Endothelial cell (in vitro differentiated cells): ENCODE measurements around the gene MKNK1. TPM values are rescaled to one million over a fixed set of nuclear protein-coding genes. Genes with fewer than 3 reads are reported as not detected.

Experiments used
- DNase-seq: peaks from one replicate; pipeline ENCODE4 v3.0.0; 2021; ENCODE audit warnings: low spot score
- H3K27ac Mint-ChIP-seq: one replicate; pipeline ENCODE4 v1.8.0; 2021; ENCODE audit warnings: mixed read lengths, inconsistent platforms; ENCODE audit not compliant: unreplicated experiment
- H3K27me3 Mint-ChIP-seq: one replicate; pipeline ENCODE4 v1.8.0; 2021; ENCODE audit warnings: mild to moderate bottlenecking, moderate library complexity, mixed read lengths, inconsistent platforms; ENCODE audit not compliant: unreplicated experiment
- H3K36me3 Mint-ChIP-seq: one replicate; pipeline ENCODE4 v1.8.0; 2021; ENCODE audit warnings: mild to moderate bottlenecking, low read depth, mixed read lengths, inconsistent platforms; ENCODE audit not compliant: unreplicated experiment
- H3K4me1 Mint-ChIP-seq: one replicate; pipeline ENCODE4 v1.8.0; 2021; ENCODE audit warnings: mild to moderate bottlenecking, mixed read lengths, inconsistent platforms; ENCODE audit not compliant: unreplicated experiment
- H3K4me3 Mint-ChIP-seq: one replicate; pipeline ENCODE4 v1.8.0; 2021; ENCODE audit warnings: mild to moderate bottlenecking, mixed read lengths, inconsistent platforms; ENCODE audit not compliant: unreplicated experiment
- H3K9me3 Mint-ChIP-seq: one replicate; pipeline ENCODE4 v1.8.0; 2021; ENCODE audit warnings: mixed read lengths, inconsistent platforms; ENCODE audit not compliant: unreplicated experiment
- CTCF ChIP-seq: fragments of 200-600 bp; sonication (generic); IDR thresholded peaks from one replicate; pipeline ENCODE4 v1.5.0; 2021; ENCODE audit warnings: antibody characterized with exemption; ENCODE audit not compliant: unreplicated experiment
- total RNA-seq: library from RNA; stranded (reverse); fragmentation: NEBNext Ultra II Directional; extraction: Animal tissue kit (Norgen Biotek cat#: 25700); gene quantifications from one replicate; pipeline ENCODE4 v1.2.1, GENCODE V29; 2021; ENCODE audit not compliant: unreplicated experiment

The MKNK1 gene
- total RNA-seq, 1 donor from 2014 or later: 57.9 TPM

GRCh38 chr1:46524843-46525242 is 79.2 kb downstream of the MKNK1 start:
- TF ChIP-seq CTCF: no peak

GRCh38 chr1:46523496-46524353 is 80.3 kb downstream of the MKNK1 start:
- Mint-ChIP-seq H3K27ac (no peak overlapping the region), H3K36me3 (peaks cover 4% of the 10 kb centered on the region), H3K27me3 (peaks cover 15% of the 10 kb centered on the region), H3K4me3 (no peak overlapping the region), H3K4me1 (peaks cover 11% of the 10 kb centered on the region), H3K9me3 (no peaks in the 10 kb centered on the region)
- no peak for DNase-seq
- no peak for TF ChIP-seq CTCF

More at GRCh38 chr1:46524843-46525242, 79.2 kb downstream of the MKNK1 start:
- Mint-ChIP-seq H3K9me3 (no peaks in the 10 kb centered on the region), H3K27me3 (peaks cover 18% of the 10 kb centered on the region), H3K36me3 (peaks cover 4% of the 10 kb centered on the region), H3K4me3 (no peak overlapping the region), H3K27ac (no peak overlapping the region), H3K4me1 (peaks cover 16% of the 10 kb centered on the region)
- no peak for DNase-seq

- no peak for DNase-seq
- no peaks in the 10 kb centered on the region for H3K9me3 Mint-ChIP-seq
- no peak for TF ChIP-seq CTCF
- H3K36me3 Mint-ChIP-seq: peaks cover 4% of the 10 kb centered on the region
- H3K27me3 Mint-ChIP-seq: peaks cover 18% of the 10 kb centered on the region
- peaks cover 6% of the 10 kb centered on the region for H3K4me1 Mint-ChIP-seq
- H3K4me3 Mint-ChIP-seq: no peak overlapping the region
- no peak overlapping the region for H3K27ac Mint-ChIP-seq
Measured at GRCh38 chr1:46522969-46523320, 81.1 kb downstream of the MKNK1 start.

GRCh38 chr1:46522184-46522968 is 81.7 kb downstream of the MKNK1 start:
- Mint-ChIP-seq H3K36me3 (peaks cover under 1% of the 10 kb centered on the region), H3K4me1 (peaks cover 6% of the 10 kb centered on the region), H3K9me3 (no peaks in the 10 kb centered on the region), H3K27ac (no peak overlapping the region), H3K4me3 (no peak overlapping the region), H3K27me3 (peaks cover 19% of the 10 kb centered on the region)
- TF ChIP-seq CTCF: no peak
- DNase-seq: no peak

GRCh38 chr1:46521414-46521813 is 82.7 kb downstream of the MKNK1 start:
- no peak for DNase-seq
- no peak for TF ChIP-seq CTCF
- Mint-ChIP-seq H3K4me3 (no peak overlapping the region), H3K36me3 (no peaks in the 10 kb centered on the region), H3K9me3 (no peaks in the 10 kb centered on the region), H3K4me1 (peaks cover 10% of the 10 kb centered on the region), H3K27ac (no peak overlapping the region), H3K27me3 (peaks cover 18% of the 10 kb centered on the region)
